LNCaP clone FGC (cell line): Measurements from ENCODE around the gene KCNH2.
"Not testable (repeated sequence)": the region's sequence is repeated elsewhere in the genome, so short reads cannot be mapped to it uniquely, and the experiment has no call there.

ENCODE experiments used
- DNase-seq: peaks from one replicate; pipeline ENCODE4 v3.0.0-alpha.2; 2011; ENCODE audit warnings: low read depth
- H3K4me3 ChIP-seq: 2 replicates; pipeline ENCODE4 v1.5.1; 2011; ENCODE audit warnings: mild to moderate bottlenecking, low read depth, low read length, control low read depth
- CTCF ChIP-seq: IDR thresholded peaks from 2 replicates; pipeline ENCODE4 v1.5.1; 2012; ENCODE audit warnings: mild to moderate bottlenecking; ENCODE audit not compliant: control insufficient read depth, insufficient read depth; ENCODE audit errors: extremely low read depth

The KCNH2 gene, protein sequence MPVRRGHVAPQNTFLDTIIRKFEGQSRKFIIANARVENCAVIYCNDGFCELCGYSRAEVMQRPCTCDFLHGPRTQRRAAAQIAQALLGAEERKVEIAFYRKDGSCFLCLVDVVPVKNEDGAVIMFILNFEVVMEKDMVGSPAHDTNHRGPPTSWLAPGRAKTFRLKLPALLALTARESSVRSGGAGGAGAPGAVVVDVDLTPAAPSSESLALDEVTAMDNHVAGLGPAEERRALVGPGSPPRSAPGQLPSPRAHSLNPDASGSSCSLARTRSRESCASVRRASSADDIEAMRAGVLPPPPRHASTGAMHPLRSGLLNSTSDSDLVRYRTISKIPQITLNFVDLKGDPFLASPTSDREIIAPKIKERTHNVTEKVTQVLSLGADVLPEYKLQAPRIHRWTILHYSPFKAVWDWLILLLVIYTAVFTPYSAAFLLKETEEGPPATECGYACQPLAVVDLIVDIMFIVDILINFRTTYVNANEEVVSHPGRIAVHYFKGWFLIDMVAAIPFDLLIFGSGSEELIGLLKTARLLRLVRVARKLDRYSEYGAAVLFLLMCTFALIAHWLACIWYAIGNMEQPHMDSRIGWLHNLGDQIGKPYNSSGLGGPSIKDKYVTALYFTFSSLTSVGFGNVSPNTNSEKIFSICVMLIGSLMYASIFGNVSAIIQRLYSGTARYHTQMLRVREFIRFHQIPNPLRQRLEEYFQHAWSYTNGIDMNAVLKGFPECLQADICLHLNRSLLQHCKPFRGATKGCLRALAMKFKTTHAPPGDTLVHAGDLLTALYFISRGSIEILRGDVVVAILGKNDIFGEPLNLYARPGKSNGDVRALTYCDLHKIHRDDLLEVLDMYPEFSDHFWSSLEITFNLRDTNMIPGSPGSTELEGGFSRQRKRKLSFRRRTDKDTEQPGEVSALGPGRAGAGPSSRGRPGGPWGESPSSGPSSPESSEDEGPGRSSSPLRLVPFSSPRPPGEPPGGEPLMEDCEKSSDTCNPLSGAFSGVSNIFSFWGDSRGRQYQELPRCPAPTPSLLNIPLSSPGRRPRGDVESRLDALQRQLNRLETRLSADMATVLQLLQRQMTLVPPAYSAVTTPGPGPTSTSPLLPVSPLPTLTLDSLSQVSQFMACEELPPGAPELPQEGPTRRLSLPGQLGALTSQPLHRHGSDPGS

GRCh38 chr7:150978126-150978789 lies at the start of gene KCNH2:
Gene KCNH2, minus strand, starts transcription at chr7:150978321. Its CDS starts 408 bp downstream, at chr7:150977913.
- H3K4me3 ChIP-seq: peak within 1 kb of the TSS; percentile 43
- no peak for DNase-seq
- TF ChIP-seq CTCF: no peak

- not testable (repeated sequence) for DNase-seq
- peak overlapping the region; percentile 94 for H3K4me3 ChIP-seq
These were observed 49.6 kb upstream of the KCNH2 start for GRCh38 chr7:151027728-151028130.

DNA sequence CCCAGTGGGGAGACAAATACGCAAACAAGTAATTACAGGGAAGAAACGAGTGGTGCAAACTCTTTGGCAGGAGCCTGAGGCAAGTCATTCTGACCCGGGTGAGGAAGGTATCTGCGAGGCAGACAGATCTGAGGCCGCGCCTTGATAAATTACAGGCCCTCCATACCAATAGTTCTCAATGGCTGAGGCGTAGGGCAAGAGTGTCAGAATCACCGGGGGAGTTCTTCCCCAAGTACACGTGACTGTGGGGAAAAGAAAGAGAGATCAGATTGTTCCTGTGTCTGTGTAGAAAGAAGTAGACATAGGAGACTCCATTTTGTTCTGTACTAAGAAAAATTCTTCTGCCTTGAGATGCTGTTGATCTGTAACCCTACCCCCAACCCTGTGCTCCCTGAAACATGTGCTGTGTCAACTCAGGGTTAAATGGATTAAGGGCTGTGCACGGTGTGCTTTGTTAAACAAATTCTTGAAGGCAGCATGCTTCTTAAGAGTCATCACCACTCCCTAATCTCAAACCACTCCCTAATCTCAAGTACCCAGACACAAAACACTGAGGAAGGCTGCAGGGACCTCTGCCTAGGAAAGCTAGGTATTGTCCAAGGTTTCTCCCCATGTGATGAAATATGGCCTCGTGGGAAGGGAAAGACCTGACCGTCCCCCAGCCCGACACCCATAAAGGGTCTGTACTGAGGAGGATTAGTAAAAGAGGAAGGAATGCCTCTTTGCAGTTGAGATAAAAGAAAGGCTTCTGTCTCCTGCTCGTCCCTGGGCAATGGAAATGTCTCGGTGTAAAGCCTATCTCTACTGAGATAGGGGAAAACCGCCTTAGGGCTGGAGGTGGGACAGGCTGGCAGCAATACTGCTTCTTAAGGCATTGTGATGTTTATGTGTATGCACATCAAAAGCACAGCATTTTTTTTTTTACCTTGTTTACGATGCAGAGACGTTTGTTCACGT lies 48.9 kb upstream of the KCNH2 start:
- H3K4me3 ChIP-seq: peak overlapping the region; percentile 94
- DNase-seq: not testable (repeated sequence)

GRCh38 chr7:151025924-151026671 lies 48.0 kb upstream of the KCNH2 start:
- no peak for TF ChIP-seq CTCF
- H3K4me3 ChIP-seq: no peak overlapping the region
- DNase-seq: no peak

DNA sequence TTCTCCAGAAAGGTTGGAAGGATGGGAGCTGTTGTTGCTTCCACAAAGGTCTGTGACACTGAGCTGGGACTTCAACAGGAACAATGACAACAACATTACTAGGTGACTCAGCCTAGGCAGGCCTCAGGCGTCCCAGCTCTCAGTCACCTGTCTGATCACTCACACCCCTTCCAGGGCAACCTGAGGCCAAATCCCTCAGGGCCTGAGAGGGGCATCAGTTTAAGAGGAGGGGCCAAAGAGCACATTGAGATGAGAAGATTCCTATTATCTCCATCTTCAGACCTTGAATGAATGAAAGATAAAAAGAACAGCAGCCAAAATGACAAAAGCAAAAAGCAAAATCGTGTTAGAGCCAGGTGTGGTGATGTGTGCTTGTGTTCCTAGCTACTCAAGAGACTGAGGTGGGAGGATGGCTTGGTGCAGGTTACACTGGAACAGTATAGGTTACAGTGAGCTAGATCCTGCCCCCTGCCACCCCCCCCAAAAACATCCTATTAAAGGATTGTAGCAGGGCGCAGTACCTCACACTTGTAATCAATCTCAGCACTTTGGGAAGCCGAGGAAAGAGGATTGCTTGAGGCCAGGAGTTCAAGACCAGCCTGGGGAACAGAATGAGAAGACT lies 46.4 kb upstream of the KCNH2 start, which contains the start of gene ATG9B:
ATG9B (minus strand) TSS at position 60 of the 622 bp plus-strand sequence. CDS start 71 bp downstream, outside the sequence.
- TF ChIP-seq CTCF: no peak
- DNase-seq: no peak
- H3K4me3 ChIP-seq: no peak within 1 kb of the TSS

GRCh38 chr7:151023232-151023631 lies 45.1 kb upstream of the KCNH2 start:
- DNase-seq: no peak
- H3K4me3 ChIP-seq: no peak overlapping the region

More at GRCh38 chr7:151023232-151023631, 45.1 kb upstream of the KCNH2 start:
- no peak for TF ChIP-seq CTCF
